HFFc6 (cell line): Measurements from ENCODE around the gene NOX5. TPM values are rescaled to one million over a fixed set of nuclear protein-coding genes. Genes with fewer than 3 reads are reported as not detected.

Experiments used
- DNase-seq: peaks from one replicate; pipeline ENCODE4 v3.0.0-alpha.2; 2018
- H3K27ac Mint-ChIP-seq: 2 replicates; pipeline ENCODE4 v1.8.0; 2020; ENCODE audit warnings: mild to moderate bottlenecking, mixed read lengths
- H3K27me3 Mint-ChIP-seq: 2 replicates; pipeline ENCODE4 v1.8.0; 2021; ENCODE audit warnings: mild to moderate bottlenecking, moderate library complexity, mixed read lengths; ENCODE audit not compliant: insufficient read depth
- H3K36me3 Mint-ChIP-seq: 2 replicates; pipeline ENCODE4 v1.8.0; 2021; ENCODE audit warnings: low read depth, mixed read lengths
- H3K4me1 Mint-ChIP-seq: 2 replicates; pipeline ENCODE4 v1.8.0; 2020; ENCODE audit warnings: low read depth, mixed read lengths
- H3K4me3 Mint-ChIP-seq: 2 replicates; pipeline ENCODE4 v1.8.0; 2020; ENCODE audit warnings: mild to moderate bottlenecking, moderate library complexity, mixed read lengths
- H3K9me3 Mint-ChIP-seq: 2 replicates; pipeline ENCODE4 v1.8.0; 2020; ENCODE audit warnings: mild to moderate bottlenecking, mixed read lengths
- CTCF ChIP-seq: fragments of 200-600 bp; sonication (generic); IDR thresholded peaks from 2 replicates; pipeline ENCODE4 v1.5.0; 2021; ENCODE audit warnings: antibody characterized with exemption, mild to moderate bottlenecking
- total RNA-seq, 6 experiments: library from RNA; stranded (reverse); fragmentation: NEBNext Ultra II Directional; extraction: Animal tissue kit (Norgen Biotek cat#: 25700); gene quantifications; 2 replicates in 1 of 6; 3 replicates in 5 of 6; pipeline ENCODE4 v1.2.3, GENCODE V29; 2021

Gene NOX5
- total RNA-seq, 6 experiments from 2014 or later: 0.19 to 0.77 (median 0.64) TPM

DNA sequence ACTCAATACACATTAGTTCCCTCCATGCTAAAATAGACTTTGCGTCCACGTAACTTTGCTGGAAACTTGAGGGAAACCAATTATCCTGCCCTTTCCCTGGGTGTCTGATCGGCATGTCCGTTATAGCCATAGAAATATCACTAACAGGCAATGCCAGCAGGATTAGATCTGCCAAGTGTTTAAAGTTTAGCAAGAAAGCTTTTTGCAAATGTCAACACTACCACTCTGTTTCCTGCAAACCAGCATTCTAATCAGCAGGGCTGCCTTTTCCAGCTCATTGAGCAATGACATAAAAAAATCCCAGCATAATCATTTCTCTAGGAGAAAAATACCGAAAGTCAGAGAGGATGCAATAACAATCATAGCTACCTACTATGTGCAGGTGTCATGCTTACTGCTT, 60.9 kb downstream of the NOX5 start:
- H3K27me3 Mint-ChIP-seq: peaks cover 5% of the 10 kb centered on the region
- peaks cover 4% of the 10 kb centered on the region for H3K9me3 Mint-ChIP-seq
- 0 out of 2 replicates have a peak, but pooled peaks cover 4% of the 10 kb centered on the region for H3K36me3 Mint-ChIP-seq
- no peak overlapping the region for H3K4me3 Mint-ChIP-seq
- TF ChIP-seq CTCF: no peak
- H3K27ac Mint-ChIP-seq: no peak overlapping the region
- peaks cover 21% of the 10 kb centered on the region for H3K4me1 Mint-ChIP-seq
- no peak for DNase-seq

DNA sequence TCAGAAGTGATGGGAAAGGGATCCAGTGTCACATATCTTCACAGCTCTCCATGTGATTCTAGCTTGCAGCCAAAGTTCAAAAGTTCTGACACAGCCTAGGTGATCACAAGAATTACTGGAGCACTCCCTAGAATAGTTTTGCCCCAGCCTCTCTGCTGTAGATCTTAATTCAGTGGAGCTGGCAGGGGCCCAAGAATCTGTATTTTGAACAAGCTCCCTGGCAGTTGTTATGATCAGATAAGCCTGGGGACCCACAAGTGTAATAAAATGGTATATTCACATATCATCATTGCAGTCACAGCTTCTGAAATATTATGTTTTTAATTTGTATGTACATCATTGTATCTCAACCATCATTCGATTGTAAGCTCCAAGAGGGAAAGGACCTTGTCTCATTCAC, 62.3 kb downstream of the NOX5 start:
- Mint-ChIP-seq H3K27ac (no peak overlapping the region), H3K4me3 (no peak overlapping the region), H3K4me1 (peaks cover 34% of the 10 kb centered on the region), H3K27me3 (peaks cover 3% of the 10 kb centered on the region; the same call in 1 of the 2 replicates), H3K9me3 (no peaks in the 10 kb centered on the region), H3K36me3 (no peaks in the 10 kb centered on the region)
- no peak for TF ChIP-seq CTCF
- no peak for DNase-seq

DNA sequence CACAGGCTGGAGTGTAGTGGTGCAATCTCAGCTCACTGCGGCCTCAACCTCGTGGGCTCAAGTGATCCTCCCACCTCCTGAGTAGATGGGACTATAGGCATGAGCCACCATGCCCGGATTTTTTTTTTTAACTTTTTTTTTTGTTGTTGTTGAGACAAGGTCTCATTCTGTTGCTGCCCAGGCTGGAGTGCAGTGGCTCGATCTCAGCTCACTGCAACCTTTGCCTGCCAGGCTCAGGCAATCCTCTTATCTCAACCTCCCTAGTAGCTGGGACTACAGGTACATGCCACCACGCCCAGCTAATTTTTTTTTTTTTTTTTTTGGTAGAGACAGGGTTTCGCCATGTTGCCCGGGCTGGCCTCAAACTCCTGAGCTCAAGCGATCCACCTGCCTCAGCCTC, 64.1 kb downstream of the NOX5 start:
- H3K27me3 Mint-ChIP-seq: no peaks in the 10 kb centered on the region; the same call in 1 of the 2 replicates
- no peak for TF ChIP-seq CTCF
- H3K36me3 Mint-ChIP-seq: no peaks in the 10 kb centered on the region
- H3K4me3 Mint-ChIP-seq: no peak overlapping the region
- no peak overlapping the region for H3K27ac Mint-ChIP-seq
- H3K9me3 Mint-ChIP-seq: no peaks in the 10 kb centered on the region
- H3K4me1 Mint-ChIP-seq: peaks cover 42% of the 10 kb centered on the region
- no peak for DNase-seq

DNA sequence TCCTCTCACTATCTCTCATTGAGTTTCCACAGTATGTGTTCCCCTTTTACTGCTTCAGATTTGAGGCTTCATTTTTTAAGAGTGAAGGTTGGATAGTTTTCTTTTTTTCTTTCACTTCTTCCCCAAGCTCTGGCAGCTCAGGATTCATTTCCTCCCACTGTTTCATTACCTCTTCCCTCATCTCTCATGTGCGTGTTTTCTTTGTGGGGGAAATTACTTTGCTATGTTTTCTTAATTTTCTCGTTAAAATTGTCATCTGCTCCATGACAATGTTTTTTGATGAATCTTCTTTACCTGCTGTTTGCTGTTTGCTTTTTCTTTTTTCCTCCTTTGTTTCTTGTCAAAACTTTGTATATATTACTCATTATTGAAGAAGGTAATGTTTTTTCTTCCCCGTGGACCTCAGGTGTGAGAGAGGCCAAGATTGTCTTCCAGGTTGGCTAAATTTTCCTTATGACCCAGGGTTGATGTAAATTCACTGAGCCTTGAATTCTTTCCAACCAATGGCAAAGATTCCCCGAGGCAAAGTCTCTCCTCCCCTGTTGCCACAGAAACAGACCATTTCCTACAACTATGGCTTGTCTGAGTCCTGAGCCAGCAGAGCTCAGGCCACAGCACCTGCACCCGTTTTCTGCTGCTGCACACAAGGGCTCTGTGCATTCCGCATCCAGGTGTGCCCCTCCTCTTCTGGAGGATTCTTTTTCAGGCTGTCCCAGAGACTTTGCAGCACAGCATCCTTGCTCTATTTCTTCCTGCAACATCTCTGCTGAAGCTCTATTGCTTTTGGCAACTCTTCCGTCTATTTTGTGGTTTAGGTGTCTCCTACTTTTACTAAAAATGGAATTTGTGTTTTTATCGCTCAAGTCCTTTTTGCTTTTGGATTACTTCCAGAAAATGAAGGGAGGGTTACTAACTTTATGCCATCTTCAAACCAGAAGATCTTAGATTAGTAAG, 66.1 kb downstream of the NOX5 start:
- Mint-ChIP-seq H3K36me3 (no peaks in the 10 kb centered on the region), H3K4me1 (peaks cover 28% of the 10 kb centered on the region), H3K27me3 (peaks cover 4% of the 10 kb centered on the region), H3K4me3 (peak overlapping the region; percentile 7), H3K27ac (peak overlapping the region; percentile 46; the same call in 1 of the 2 replicates), H3K9me3 (no peaks in the 10 kb centered on the region)
- DNase-seq: no peak
- TF ChIP-seq CTCF: no peak

- no peaks in the 10 kb centered on the region for H3K36me3 Mint-ChIP-seq
- no peaks in the 10 kb centered on the region for H3K9me3 Mint-ChIP-seq
- H3K27me3 Mint-ChIP-seq: peaks cover 5% of the 10 kb centered on the region
- no peak for TF ChIP-seq CTCF
- peak overlapping the region; percentile 46 for H3K27ac Mint-ChIP-seq
- H3K4me3 Mint-ChIP-seq: peak overlapping the region; percentile 7
- peak; percentile 43 for DNase-seq
- H3K4me1 Mint-ChIP-seq: peaks cover 28% of the 10 kb centered on the region
Measured at GRCh38 chr15:69081310-69082004, 67.0 kb downstream of the NOX5 start.
